Measurements from ENCODE around the gene TMEM258.

DNA sequence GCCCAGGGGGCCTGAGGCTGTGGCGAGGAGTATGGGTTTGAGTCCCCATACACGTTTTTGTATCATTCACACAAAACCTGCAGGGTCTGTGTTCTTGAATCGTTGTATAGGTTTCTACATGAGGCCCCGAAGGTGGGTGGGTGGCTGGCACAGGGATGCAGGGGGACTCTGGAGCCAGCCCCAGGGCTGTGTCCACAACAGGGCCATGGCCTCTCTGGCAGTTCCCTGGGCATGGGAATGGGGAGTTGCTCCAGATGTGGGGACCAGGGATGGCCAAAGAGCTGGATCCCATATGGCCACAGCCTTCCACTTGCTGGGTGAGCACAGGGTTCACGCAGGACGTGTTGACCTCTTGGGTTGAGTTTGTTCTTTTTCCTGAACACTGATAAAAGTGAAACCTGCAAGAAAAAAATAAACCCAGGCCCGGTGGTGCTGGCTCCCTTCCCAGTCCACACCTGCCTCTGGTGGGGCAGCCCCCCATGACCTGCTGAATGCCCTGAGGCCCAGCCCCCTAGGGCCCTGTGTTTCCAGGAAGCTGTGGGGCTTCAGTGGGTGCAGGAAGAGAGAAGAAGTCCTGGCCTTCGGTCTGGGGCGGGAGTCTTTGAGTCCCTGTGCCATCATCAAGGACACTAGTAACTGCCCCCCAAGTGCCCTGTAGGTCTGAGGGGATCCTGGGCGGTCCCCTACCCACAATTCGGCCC lies 23.9 kb downstream of the TMEM258 start:
- TF ChIP-seq, protein P1, sequence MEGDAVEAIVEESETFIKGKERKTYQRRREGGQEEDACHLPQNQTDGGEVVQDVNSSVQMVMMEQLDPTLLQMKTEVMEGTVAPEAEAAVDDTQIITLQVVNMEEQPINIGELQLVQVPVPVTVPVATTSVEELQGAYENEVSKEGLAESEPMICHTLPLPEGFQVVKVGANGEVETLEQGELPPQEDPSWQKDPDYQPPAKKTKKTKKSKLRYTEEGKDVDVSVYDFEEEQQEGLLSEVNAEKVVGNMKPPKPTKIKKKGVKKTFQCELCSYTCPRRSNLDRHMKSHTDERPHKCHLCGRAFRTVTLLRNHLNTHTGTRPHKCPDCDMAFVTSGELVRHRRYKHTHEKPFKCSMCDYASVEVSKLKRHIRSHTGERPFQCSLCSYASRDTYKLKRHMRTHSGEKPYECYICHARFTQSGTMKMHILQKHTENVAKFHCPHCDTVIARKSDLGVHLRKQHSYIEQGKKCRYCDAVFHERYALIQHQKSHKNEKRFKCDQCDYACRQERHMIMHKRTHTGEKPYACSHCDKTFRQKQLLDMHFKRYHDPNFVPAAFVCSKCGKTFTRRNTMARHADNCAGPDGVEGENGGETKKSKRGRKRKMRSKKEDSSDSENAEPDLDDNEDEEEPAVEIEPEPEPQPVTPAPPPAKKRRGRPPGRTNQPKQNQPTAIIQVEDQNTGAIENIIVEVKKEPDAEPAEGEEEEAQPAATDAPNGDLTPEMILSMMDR (IDR thresholded peaks at IDR 0.05; ENCODE audit: low read length) = no peak
- no peak for TF ChIP-seq EZH2 (IDR thresholded peaks at IDR 0.05; ENCODE audit: borderline replicate concordance, low read length)

Measured in OCI-LY1 (cell line).